NCI-H82 treated with DMSO at 0.1 percent for 48 hours (cell line): ENCODE results near the gene CD19.
A peak's percentile ranks its signal among the peaks of the same experiment; 100 is the strongest.
"Not testable (repeated sequence)": the region's sequence is repeated elsewhere in the genome, so short reads cannot be mapped to it uniquely, and the experiment has no call there.

Source experiments
- DNase-seq: peaks from one replicate; lab custom pipeline; 2025; ENCODE audit not compliant: unreplicated experiment; lab: John Stamatoyannopoulos, UW

CD19 gene

DNA sequence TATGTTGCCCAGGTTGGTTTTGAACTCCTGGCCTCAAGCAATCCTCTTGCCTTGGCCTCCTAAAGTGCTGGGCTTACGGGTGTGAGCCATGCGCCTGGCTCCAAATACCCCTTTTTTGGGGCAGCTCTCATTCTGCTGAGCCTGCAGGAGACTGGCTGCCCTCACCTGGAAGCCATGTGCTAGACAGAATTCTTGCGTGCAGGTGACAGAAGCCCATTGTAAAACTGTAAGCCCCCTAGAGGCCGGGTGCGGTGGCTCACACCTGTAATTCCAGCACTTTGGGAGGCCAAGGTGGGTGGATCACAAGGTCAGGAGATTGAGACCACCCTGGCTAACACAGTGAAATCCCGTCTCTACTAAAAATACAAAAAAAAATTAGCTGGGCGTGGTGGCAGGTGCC lies 48.6 kb downstream of the CD19 start:
- DNase-seq = not testable (repeated sequence)

DNA sequence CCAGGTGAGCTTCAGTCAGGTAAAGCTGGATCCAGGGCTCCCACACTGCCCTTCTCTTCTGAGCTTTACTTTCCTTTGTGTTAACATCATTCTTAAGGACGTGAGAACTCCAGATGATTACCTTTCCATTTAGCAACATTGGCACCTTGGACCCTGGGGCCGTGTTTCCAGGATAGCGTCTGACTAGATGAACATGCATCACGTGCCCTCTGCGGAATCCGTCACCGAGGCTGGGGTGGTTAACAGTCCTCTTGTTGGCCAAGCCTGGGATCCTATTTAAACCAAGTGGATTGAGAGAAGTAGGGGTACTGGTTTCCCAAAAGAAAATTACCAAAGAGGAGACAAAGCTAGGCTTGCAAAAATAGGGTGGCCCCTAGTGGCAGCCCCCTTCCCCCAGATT lies 49.2 kb downstream of the CD19 start:
- DNase-seq = no peak

GRCh38 chr16:28981517-28981916 lies 49.7 kb downstream of the CD19 start:
- DNase-seq = peak; percentile 18

DNA sequence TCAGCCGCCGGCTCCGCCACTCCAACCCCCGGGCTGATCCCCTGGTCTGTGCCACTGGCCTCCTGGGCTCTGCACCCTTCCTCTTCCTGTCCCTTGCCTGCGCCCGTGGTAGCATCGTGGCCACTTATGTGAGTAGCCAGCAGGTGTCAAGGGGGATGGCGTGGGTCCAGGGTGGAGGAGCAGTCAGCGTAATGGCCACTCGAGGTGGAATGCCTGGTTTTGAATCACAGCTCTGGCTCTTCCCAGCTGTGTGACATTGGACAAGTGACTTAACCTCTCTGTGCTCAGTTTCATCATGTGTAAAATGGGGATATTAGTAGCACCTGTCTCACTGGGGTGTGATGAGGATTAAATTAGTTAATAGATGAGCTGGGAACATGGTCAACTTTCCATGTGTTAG lies 50.6 kb downstream of the CD19 start:
- no peak for DNase-seq

GRCh38 chr16:28982949-28983348 lies 51.2 kb downstream of the CD19 start:
- DNase-seq = no peak

- DNase-seq = no peak
Measured at GRCh38 chr16:28983644-28984043, 51.9 kb downstream of the CD19 start.

- DNase-seq = no peak
Measured at GRCh38 chr16:28984091-28984490, 52.3 kb downstream of the CD19 start.

DNA sequence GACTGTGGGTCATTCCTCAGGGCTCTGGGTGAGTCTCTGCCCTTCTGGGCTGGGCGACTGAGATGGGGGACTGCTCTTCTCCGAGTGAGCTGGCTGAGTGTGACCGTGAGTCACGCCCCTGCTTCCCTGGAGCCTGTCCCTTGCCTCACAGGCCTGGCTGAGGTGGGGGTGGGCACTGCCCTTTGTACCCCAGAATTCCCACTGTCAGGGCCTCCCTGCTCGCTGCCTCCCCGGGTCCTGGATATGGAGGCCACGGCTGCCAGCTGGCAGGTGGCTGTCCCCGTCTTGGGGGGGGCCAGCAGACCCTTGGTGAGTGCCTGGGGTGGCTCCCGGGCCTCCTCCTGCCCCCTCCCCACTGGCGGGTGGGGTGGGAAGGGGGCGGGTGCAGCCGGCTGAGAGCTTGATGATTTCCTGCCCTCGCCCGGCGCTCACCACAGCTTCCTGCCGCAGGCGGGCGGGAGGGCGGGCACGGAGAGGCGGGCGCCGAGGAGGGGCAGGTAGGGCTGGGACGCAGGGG lies 52.9 kb downstream of the CD19 start, which contains the start of gene LAT:
LAT (plus strand) TSS at position 434 of the 517 bp plus-strand sequence. CDS start 366 bp downstream, outside the sequence.
- no peak for DNase-seq

DNA sequence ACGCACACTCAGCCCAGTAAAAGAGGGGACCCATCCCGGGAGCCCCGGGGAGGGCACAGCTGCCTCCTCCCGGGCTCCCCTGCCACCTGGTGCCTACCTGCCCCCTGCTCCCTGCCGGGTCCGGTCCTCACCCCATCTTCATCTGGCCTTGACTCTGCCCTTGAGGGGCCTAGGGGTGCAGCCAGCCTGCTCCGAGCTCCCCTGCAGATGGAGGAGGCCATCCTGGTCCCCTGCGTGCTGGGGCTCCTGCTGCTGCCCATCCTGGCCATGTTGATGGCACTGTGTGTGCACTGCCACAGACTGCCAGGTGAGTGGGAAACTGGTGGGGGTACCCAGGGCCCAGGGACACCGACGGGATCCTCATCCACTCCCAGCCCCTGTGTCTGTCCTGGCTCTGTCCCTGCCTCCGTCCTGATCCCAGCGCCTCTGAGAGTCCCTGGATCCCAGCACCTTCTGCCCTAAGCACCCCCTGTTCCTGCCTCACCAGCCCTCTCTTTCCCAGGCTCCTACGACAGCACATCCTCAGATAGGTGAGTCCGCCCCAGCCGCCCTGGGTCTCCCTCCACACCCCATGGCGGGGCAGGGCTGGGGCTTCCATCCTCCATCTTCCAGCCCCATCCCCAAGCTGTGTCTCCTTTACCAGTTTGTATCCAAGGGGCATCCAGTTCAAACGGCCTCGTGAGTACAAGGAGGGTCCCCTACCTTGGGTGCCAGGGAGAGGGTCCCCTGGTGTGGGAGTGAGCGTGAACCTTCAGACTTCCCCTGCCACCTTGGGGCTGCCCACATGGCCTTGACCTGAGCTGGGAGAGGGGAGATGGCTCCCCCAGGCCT lies 53.7 kb downstream of the CD19 start:
- DNase-seq = no peak

DNA sequence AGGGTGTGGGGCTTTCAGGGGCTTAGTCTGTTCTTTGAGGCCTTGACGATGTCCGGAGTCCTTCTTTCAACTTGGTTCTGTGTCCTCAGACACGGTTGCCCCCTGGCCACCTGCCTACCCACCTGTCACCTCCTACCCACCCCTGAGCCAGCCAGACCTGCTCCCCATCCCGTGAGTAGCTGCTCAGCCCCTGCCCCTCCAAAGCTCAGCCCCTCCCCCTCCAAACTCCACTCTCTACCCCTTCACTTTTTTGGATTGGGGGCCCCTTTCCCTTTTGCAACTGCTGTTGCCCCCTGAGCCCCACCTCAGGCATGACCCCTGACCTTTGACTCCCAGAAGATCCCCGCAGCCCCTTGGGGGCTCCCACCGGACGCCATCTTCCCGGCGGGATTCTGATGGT lies 54.3 kb downstream of the CD19 start:
- DNase-seq = no peak

DNA sequence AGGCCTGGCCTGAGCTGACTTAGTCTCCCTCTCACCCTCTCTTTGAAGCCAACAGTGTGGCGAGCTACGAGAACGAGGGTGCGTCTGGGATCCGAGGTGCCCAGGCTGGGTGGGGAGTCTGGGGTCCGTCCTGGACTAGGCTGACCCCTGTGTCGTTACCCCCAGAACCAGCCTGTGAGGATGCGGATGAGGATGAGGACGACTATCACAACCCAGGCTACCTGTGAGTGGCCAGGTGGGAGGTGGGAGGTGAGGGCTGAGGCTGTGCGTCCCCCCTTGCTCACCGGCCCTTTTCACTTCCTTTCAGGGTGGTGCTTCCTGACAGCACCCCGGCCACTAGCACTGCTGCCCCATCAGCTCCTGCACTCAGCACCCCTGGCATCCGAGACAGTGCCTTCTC lies 54.7 kb downstream of the CD19 start:
- DNase-seq = no peak

GRCh38 chr16:28987170-28987853 lies 55.5 kb downstream of the CD19 start:
- DNase-seq = no peak
